AG09319 (cell line): Measurements from ENCODE around the gene HIBADH.
"Not testable (repeated sequence)": the region's sequence is repeated elsewhere in the genome, so short reads cannot be mapped to it uniquely, and the experiment has no call there.

Experiments used
- DNase-seq: peaks from one replicate; pipeline ENCODE4 v3.0.0-alpha.2; 2010; ENCODE audit warnings: low read depth; ENCODE audit errors: extremely low read depth
- TF ChIP-seq, protein P1 (sequence below): IDR thresholded peaks from 2 replicates; pipeline ENCODE4 v1.5.1; 2011; ENCODE audit warnings: low read depth, mild to moderate bottlenecking, inconsistent platforms, low read length, moderate library complexity

Gene HIBADH

DNA sequence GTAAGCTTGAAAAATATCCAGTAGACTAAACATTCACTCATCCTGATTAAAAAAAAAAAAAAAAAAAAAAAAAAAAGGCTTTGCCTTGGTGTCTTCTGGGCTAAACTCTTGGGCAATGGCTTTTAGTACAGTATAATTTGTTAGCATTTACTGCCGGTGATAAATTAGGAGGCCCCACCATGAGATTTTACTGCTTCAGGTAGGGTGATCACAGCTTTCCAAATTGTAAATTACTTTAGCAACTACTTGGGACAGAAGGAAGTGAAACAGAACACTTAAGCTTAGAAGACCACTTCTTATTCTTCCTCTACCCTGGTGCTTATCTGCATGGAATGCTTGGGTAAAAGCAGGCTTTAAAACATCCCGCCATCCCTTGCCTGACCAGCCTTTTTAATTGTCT is 152.1 kb downstream of the HIBADH start:
- TF ChIP-seq, protein P1, sequence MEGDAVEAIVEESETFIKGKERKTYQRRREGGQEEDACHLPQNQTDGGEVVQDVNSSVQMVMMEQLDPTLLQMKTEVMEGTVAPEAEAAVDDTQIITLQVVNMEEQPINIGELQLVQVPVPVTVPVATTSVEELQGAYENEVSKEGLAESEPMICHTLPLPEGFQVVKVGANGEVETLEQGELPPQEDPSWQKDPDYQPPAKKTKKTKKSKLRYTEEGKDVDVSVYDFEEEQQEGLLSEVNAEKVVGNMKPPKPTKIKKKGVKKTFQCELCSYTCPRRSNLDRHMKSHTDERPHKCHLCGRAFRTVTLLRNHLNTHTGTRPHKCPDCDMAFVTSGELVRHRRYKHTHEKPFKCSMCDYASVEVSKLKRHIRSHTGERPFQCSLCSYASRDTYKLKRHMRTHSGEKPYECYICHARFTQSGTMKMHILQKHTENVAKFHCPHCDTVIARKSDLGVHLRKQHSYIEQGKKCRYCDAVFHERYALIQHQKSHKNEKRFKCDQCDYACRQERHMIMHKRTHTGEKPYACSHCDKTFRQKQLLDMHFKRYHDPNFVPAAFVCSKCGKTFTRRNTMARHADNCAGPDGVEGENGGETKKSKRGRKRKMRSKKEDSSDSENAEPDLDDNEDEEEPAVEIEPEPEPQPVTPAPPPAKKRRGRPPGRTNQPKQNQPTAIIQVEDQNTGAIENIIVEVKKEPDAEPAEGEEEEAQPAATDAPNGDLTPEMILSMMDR, result no peak
- no peak for DNase-seq

DNA sequence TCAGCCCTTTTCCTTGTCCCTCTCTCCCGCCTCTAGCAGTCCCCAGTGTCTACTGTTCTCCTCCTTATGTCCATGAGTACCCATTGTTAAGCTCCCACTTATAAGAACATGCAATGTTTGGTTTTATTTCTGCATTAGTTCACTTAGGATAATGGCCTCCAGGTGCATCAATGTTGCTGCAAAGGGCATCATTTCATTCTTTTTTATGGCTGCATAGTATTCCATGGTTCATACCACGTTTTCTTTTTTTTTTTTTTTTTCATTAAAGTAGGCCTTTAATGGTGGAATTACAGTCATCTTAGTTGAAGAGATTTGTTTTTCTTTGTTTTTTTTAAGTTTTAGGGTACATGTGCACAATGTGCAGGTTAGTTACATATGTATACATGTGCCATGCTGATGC is 160.8 kb downstream of the HIBADH start:
- not testable (repeated sequence) for DNase-seq

DNA sequence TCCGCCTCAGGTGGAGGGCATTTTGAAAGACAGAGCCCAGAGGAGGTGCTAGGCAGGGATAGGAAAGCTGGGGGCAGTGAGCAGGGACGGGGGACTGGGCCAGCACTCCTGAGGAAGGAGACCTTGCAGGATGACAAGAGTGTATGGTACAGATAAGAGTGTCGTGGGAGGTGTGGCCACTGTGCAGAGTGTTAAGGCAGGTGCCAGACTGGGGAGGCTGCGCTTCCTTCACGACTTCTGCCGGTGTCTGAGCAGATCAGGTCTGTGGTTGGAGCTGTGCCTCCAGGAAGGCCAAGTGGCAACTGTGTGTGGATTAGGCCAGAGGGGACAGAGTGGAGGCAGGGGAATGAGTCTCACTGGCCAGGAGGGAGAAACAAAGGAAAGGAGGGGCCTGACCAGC is 161.7 kb downstream of the HIBADH start:
- TF ChIP-seq, protein P1, result no peak
- no peak for DNase-seq

DNA sequence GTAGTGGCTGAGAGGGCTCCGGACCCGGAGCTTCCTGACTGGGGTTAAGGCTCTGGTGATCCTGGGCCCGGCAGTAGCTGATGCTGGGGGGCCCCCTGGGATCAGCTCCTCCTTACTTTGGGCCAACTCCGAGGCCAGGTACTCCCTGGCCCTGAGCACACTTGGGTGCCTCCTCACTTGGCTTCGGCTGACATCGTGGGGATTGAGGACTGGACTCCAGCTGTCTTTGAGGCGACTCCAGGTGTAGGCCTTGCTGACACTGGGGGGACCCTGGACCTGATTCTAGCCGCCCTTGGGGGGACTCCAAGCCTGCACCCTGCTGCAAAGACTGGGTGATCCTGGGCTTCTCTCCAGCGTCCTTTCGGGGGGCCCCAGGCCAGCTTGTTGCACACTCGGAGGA is 170.5 kb downstream of the HIBADH start:
- TF ChIP-seq, protein P1, result no peak
- DNase-seq, result no peak

DNA sequence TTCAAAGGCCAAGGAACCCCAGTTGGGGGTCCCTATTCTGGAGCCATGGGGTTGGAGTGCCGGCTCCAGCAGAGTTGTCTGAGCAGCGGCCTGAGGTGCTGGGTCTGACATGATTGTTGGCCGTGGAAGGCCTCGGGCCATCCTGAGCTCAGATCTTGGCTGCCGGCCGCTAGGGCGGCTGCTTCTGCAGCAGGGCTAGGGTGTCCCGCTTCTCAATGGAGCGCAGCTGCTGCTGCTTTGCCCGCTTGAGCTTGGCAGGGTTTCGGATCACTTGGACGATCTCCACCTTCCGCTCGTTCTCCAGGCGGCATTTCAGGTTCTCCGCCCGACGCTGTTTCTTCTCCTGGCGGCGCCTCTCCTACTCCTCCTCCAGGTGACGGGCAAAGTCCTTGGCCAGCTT is 171.1 kb downstream of the HIBADH start:
- no peak for DNase-seq
- TF ChIP-seq, protein P1, result no peak

DNA sequence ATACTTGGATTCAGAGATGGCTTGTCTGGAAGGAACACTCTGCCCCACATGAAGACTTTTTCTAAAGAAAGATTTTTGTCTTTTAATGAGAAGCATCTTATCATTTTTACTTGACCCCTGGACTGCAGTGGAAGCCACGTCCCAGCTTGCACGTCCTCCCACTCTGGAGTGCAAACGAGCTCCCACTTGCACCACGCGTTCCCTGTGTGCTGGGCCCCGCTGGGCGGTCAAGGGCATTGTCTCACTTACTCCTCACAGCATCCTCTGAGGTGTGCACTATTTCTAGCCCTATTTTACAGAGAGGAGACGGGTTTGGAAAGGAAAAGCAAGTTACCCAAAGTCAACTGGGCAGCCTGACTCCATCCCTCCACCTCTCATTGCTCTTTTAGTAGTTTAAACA is 175.2 kb downstream of the HIBADH start:
- TF ChIP-seq, protein P1, result no peak

DNA sequence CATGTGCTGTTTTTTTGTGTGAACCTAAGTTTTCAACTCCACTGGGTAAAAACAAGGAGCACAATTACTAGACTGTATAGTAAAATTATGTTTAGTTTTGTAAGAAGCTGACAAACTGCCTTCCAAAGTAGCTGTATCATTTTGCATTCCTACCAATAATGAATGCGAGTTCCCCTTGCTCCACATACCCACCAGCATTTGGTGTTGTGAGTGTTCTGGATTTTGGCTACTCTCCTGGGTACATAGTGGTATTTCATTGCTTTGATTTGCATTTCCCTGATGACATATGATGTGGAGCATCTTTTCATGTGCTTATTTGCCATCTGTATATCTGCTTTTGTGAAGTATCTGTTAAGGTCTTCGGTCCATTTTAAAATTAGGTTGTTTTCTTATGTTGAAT is 178.2 kb downstream of the HIBADH start:
- TF ChIP-seq, protein P1, result no peak
- DNase-seq, result no peak

More for the DNA sequence above, 175.2 kb downstream of the HIBADH start:
- no peak for DNase-seq

DNA sequence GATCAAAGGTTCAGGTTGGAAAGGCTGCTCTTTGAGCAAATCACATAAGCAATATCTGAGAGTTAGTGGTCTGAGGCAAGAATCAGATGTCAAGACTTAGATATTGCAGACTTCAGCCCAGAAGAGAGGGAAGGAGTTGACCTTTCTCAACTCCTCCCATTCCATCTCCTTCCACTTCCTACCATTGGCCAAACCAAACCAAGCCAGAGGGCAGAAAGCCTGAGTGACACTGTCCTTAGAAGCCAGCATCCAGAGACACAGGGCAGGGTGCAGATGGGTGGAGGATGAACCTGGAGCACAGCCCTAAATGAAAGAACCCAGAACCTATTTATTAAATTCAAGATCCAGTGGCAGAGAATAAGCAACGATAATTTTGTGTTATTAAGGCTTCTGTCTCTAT is 180.5 kb downstream of the HIBADH start:
- TF ChIP-seq, protein P1, result no peak
- no peak for DNase-seq
